ENCODE results near the gene ANKHD1. TPM values are rescaled to one million over a fixed set of nuclear protein-coding genes. Genes with fewer than 3 reads are reported as not detected.

ANKHD1 gene
- polyA plus RNA-seq, 1 of the 3 experiments (the other 2 are of a cell fraction), result 26.7 TPM

- TF ChIP-seq REST (IDR thresholded peaks at IDR 0.05; ENCODE audit: low read depth, low read length) (peak; percentile 99), POLR2AphosphoS5 (IDR thresholded peaks at IDR 0.05; ENCODE audit: low read depth, low read length) (no peak), SMC3 (IDR thresholded peaks at IDR 0.05; ENCODE audit: low read depth, low read length) (no peak), TAF1 (IDR thresholded peaks at IDR 0.05; ENCODE audit: borderline replicate concordance, low read depth, low read length) (peak; percentile 24; the same call in 1 of the 2 replicates), IRF3 (IDR thresholded peaks at IDR 0.05; ENCODE audit: low read depth, low read length) (no peak; the same call in 1 of the 2 replicates)
Measured at GRCh38 chr5:140400730-140401361, 787 bp upstream of the ANKHD1 start (continued).

- Histone ChIP-seq H3K9me3 (no peaks in the 10 kb centered on the region), H3K4me3 (ENCODE audit: low read depth in 2 of 2, low read length in 1 of 2) (peak overlapping the region; percentile 85 to 98), H3K79me2 (ENCODE audit: insufficient read depth) (peaks cover 61% of the 10 kb centered on the region), H3K36me3 (replicated peaks in 1 of 2; ENCODE audit: control insufficient read depth in 1 of 2, insufficient read depth in 2 of 2, low read length in 1 of 2) (no peaks in the 10 kb centered on the region), H3K4me1 (ENCODE audit: control insufficient read depth in 1 of 2, insufficient read depth in 2 of 2, low read depth in 1 of 2, low read length in 1 of 2) (peaks cover 0 to 4% of the 10 kb centered on the region in 2 experiments; a peak in 1 of 4 replicates), H3K9ac (peak overlapping the region; percentile 88), H3K4me2 (peak overlapping the region; percentile 85), H3F3A (replicated peaks; ENCODE audit: insufficient read depth) (peaks cover 17% of the 10 kb centered on the region), H2AFZ (ENCODE audit: low read depth) (peak overlapping the region; percentile 91), H4K20me1 (ENCODE audit: insufficient read depth) (peaks cover 50% of the 10 kb centered on the region), H3K27me3 (ENCODE audit: insufficient read depth) (no peaks in the 10 kb centered on the region), H3K9me2 (no peaks in the 10 kb centered on the region), H3K27ac (ENCODE audit: low read depth in 2 of 2, low read length in 1 of 2) (peak overlapping the region; percentile 75 to 88)
- peak; percentile 66 for DNase-seq
- TF ChIP-seq TAF1 (IDR thresholded peaks at IDR 0.05; ENCODE audit: borderline replicate concordance, low read depth, low read length), result no peak
- no peak for TF ChIP-seq MEF2A (IDR thresholded peaks at IDR 0.05; ENCODE audit: borderline replicate concordance, low read depth)
- peak; percentile 83 for TF ChIP-seq USF1 (IDR thresholded peaks at IDR 0.05; ENCODE audit: borderline replicate concordance, low read depth)
- TF ChIP-seq CHD2 (IDR thresholded peaks at IDR 0.05; ENCODE audit: low read length, partially characterized antibody), result peak; percentile 72
- TF ChIP-seq GABPA (IDR thresholded peaks at IDR 0.05; ENCODE audit: low read depth), result peak; percentile 44; the same call in 1 of the 2 replicates
- peak; percentile 52 for TF ChIP-seq MXI1 (IDR thresholded peaks at IDR 0.05; ENCODE audit: low read depth, low read length)
- no peak for TF ChIP-seq GATA2 (CRISPR knock-in tag; IDR thresholded peaks at IDR 0.05)
- TF ChIP-seq ELF1 (IDR thresholded peaks at IDR 0.05), result no peak
- no peak for TF ChIP-seq RCOR1 (IDR thresholded peaks at IDR 0.05; ENCODE audit: low read length)
- TF ChIP-seq RFX5 (IDR thresholded peaks at IDR 0.05; ENCODE audit: low read length), result no peak
- no peak for TF ChIP-seq POLR2AphosphoS5 (IDR thresholded peaks at IDR 0.05; ENCODE audit: low read depth, low read length)
- peak; percentile 32; the same call in 1 of the 2 replicates for TF ChIP-seq SIN3A (IDR thresholded peaks at IDR 0.05; ENCODE audit: borderline replicate concordance, low read depth, low read length)
- TF ChIP-seq REST (IDR thresholded peaks at IDR 0.05; ENCODE audit: low read depth, low read length), result peak; percentile 92
- WGBS (ENCODE audit: low lambda C conversion rate), result 2% methylated on average over 14 of the region's 36 CpGs
- ChIA-PET CTCF (interaction anchor here (1.1 to 1.4 kb wide), 3 partner anchors 30 to 158 kb away, joined by 3 to 5 read pairs (median 3); no protein-coding TSS in a partner anchor), POLR2A (interaction anchor here (0.6 to 2.2 kb wide), 4 partner anchors 15 to 155 kb away, joined by 3 to 6 read pairs (median 4); partner anchors contain the start of genes EIF4EBP3 and SRA1)
Measured at GRCh38 chr5:140402258-140403074, 833 bp downstream of the ANKHD1 start.

Measured in SK-N-SH (cell line).